ENCODE results near the gene ITGB4.

The ITGB4 gene

DNA sequence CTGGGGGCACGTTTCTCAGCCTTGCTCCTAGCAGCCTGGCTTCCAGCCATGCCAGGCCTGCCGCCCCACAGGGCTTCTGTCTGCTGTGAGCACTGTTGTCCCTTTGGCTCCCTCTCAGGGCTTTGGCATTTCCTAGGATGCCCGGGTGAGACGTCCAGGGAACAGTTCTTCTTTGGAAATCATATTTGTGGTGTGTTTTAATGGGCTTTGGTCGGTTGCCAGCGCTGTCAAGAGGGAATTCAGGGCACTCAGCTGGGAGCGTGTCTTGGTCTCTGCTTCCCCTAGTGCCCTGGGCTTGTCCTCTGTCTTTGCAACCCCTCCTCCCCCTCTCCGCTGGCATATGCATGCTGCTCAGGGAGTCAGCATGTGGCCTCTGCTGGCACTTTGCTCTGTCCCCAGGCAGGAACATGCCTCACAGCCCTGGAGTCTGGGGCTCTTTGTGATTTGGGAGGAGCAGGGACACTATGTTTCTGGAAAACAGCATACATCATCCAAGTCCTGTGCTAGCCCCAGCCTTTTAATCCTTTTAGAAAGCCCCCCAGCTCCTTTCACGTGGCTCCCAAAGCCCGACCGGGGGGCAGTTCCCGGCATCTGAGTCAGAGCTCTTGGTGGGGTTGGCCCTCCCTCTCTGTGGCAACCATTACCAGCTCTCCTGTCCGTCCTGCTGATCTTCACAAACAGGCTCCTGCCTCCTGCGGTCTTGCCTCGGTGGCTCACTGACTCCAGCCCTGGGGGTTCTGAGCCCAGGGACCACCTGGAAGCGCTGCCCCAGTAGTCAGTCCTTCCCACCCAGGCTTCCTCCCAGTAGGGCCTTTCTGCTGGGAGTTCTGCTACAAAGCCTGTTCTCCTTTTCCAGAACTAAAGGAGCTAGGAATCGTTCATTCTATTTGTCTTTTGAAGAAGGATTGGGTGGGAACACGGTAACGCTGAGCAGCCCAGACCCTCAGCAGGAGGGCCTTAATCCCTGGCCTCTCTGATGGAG, 27.5 kb upstream of the ITGB4 start:
- Histone ChIP-seq H3K36me3 (ENCODE audit: control insufficient read depth, insufficient read depth, low read length) (peaks cover 36% of the 10 kb centered on the region), H3K27me3 (replicated peaks; ENCODE audit: control insufficient read depth, insufficient read depth, low read length) (no peaks in the 10 kb centered on the region), H3K4me3 (replicated peaks; ENCODE audit: low read depth, low read length) (no peak overlapping the region)
- no peak for DNase-seq (ENCODE audit: extremely low read depth, insufficient read length)
- TF ChIP-seq, protein P1, sequence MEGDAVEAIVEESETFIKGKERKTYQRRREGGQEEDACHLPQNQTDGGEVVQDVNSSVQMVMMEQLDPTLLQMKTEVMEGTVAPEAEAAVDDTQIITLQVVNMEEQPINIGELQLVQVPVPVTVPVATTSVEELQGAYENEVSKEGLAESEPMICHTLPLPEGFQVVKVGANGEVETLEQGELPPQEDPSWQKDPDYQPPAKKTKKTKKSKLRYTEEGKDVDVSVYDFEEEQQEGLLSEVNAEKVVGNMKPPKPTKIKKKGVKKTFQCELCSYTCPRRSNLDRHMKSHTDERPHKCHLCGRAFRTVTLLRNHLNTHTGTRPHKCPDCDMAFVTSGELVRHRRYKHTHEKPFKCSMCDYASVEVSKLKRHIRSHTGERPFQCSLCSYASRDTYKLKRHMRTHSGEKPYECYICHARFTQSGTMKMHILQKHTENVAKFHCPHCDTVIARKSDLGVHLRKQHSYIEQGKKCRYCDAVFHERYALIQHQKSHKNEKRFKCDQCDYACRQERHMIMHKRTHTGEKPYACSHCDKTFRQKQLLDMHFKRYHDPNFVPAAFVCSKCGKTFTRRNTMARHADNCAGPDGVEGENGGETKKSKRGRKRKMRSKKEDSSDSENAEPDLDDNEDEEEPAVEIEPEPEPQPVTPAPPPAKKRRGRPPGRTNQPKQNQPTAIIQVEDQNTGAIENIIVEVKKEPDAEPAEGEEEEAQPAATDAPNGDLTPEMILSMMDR (IDR thresholded peaks at IDR 0.05; ENCODE audit: insufficient read depth, low read length, poor library complexity, severe bottlenecking) = no peak

DNA sequence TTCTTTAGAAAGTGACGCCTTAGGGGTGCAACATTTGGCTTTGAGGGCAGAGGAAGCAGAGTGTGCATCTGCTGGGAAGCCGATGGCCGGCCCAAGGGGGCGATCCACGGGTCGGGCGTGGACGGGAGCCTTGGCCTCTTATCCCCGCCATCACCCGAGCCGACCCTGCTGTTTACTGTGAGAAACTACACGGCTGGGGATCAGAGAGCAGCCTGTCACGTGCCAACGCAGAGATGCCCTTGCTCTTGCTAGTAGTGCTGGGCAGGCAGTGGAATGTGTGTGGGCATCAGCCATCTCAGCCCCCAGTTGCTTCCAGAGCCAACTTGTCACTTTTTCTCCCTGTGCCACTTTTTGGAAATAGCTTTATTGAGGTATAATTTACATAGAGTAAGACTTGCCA, 26.7 kb upstream of the ITGB4 start:
- H3K36me3 ChIP-seq (ENCODE audit: control insufficient read depth, insufficient read depth, low read length) = peaks cover 40% of the 10 kb centered on the region

GRCh38 chr17:75695141-75695829, 26.0 kb upstream of the ITGB4 start:
- DNase-seq (ENCODE audit: extremely low read depth, insufficient read length) = no peak

More for the DNA sequence above, 26.7 kb upstream of the ITGB4 start:
- no peak overlapping the region for H3K4me3 ChIP-seq (replicated peaks; ENCODE audit: low read depth, low read length)
- TF ChIP-seq, protein P1 (IDR thresholded peaks at IDR 0.05; ENCODE audit: insufficient read depth, low read length, poor library complexity, severe bottlenecking) = no peak
- no peaks in the 10 kb centered on the region for H3K27me3 ChIP-seq (replicated peaks; ENCODE audit: control insufficient read depth, insufficient read depth, low read length)
- DNase-seq (ENCODE audit: extremely low read depth, insufficient read length) = no peak

DNA sequence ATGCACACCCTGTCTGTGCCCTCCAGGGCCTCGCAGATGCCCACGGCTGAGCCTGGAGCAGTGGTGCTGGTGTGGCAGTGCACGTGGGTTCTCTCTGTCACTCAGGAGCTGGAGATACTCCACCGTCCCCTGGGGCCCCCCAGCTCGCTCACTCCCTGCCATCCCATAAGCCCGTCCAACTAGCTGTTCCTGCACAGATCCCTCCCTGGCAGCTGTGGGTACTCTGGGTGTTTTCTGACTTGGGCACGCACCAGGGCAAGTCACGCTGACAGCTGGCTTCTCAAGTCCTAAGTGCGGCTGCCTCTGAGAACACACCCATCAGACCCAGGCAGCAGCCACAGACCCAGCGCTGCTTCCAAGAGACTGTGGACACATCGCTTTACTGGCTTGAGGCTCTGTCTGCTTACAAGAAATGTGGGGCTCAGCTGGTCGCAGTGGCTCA, 25.4 kb upstream of the ITGB4 start:
- DNase-seq (ENCODE audit: extremely low read depth, insufficient read length) = no peak
- Histone ChIP-seq H3K36me3 (ENCODE audit: control insufficient read depth, insufficient read depth, low read length) (peaks cover 44% of the 10 kb centered on the region), H3K4me3 (replicated peaks; ENCODE audit: low read depth, low read length) (no peak overlapping the region), H3K27me3 (replicated peaks; ENCODE audit: control insufficient read depth, insufficient read depth, low read length) (no peaks in the 10 kb centered on the region)
- TF ChIP-seq, protein P1 (IDR thresholded peaks at IDR 0.05; ENCODE audit: insufficient read depth, low read length, poor library complexity, severe bottlenecking) = no peak

More at GRCh38 chr17:75695141-75695829, 26.0 kb upstream of the ITGB4 start:
- H3K27me3 ChIP-seq (replicated peaks; ENCODE audit: control insufficient read depth, insufficient read depth, low read length) = no peaks in the 10 kb centered on the region
- peaks cover 43% of the 10 kb centered on the region for H3K36me3 ChIP-seq (ENCODE audit: control insufficient read depth, insufficient read depth, low read length)
- TF ChIP-seq, protein P1 (IDR thresholded peaks at IDR 0.05; ENCODE audit: insufficient read depth, low read length, poor library complexity, severe bottlenecking) = no peak
- H3K4me3 ChIP-seq (replicated peaks; ENCODE audit: low read depth, low read length) = no peak overlapping the region

GRCh38 chr17:75697651-75698291, 23.5 kb upstream of the ITGB4 start:
- TF ChIP-seq, protein P1 (IDR thresholded peaks at IDR 0.05; ENCODE audit: insufficient read depth, low read length, poor library complexity, severe bottlenecking) = no peak
- H3K27me3 ChIP-seq (replicated peaks; ENCODE audit: control insufficient read depth, insufficient read depth, low read length) = no peaks in the 10 kb centered on the region
- H3K4me3 ChIP-seq (replicated peaks; ENCODE audit: low read depth, low read length) = no peak overlapping the region
- no peak for DNase-seq (ENCODE audit: extremely low read depth, insufficient read length)
- peaks cover 48% of the 10 kb centered on the region for H3K36me3 ChIP-seq (ENCODE audit: control insufficient read depth, insufficient read depth, low read length)
